Measurements from ENCODE around the gene HIVEP3. TPM values are rescaled to one million over a fixed set of nuclear protein-coding genes. Genes with fewer than 3 reads are reported as not detected.

Gene HIVEP3
- total RNA-seq, 1 experiment from 2014 or later: 1.1 TPM

- DNase-seq (ENCODE audit: low spot score): no peak
Observed at GRCh38 chr1:41485605-41486004, 433.1 kb downstream of the HIVEP3 start.

GRCh38 chr1:41484402-41485241 is 434.1 kb downstream of the HIVEP3 start, which contains the start of gene EDN2:
EDN2 (minus strand) TSS chr1:41484683; CDS start chr1:41484601, 82 bp downstream.
- peak; percentile 71 for DNase-seq (ENCODE audit: low spot score)

- no peak for DNase-seq (ENCODE audit: low spot score)
Observed at GRCh38 chr1:41483960-41484401, 434.7 kb downstream of the HIVEP3 start.

- DNase-seq (ENCODE audit: low spot score): no peak
Observed at GRCh38 chr1:41483001-41483850, 435.5 kb downstream of the HIVEP3 start.

- DNase-seq (ENCODE audit: low spot score): peak; percentile 42
Observed at GRCh38 chr1:41482001-41482765, 436.5 kb downstream of the HIVEP3 start.

GRCh38 chr1:41481109-41481775 is 437.5 kb downstream of the HIVEP3 start:
- no peak for DNase-seq (ENCODE audit: low spot score)

- no peak for DNase-seq (ENCODE audit: low spot score)
Observed at GRCh38 chr1:41480204-41481108, 438.3 kb downstream of the HIVEP3 start.

- DNase-seq (ENCODE audit: low spot score): no peak
Observed at GRCh38 chr1:41479808-41480160, 438.9 kb downstream of the HIVEP3 start.

GRCh38 chr1:41479000-41479807 is 439.5 kb downstream of the HIVEP3 start:
- DNase-seq (ENCODE audit: low spot score): no peak

- DNase-seq (ENCODE audit: low spot score): no peak
Observed at GRCh38 chr1:41478118-41478748, 440.5 kb downstream of the HIVEP3 start.

- no peak for DNase-seq (ENCODE audit: low spot score)
Observed at GRCh38 chr1:41476807-41477361, 441.8 kb downstream of the HIVEP3 start.

- no peak for DNase-seq (ENCODE audit: low spot score)
Observed at GRCh38 chr1:41475859-41476567, 442.7 kb downstream of the HIVEP3 start.

- no peak for DNase-seq (ENCODE audit: low spot score)
Observed at GRCh38 chr1:41475346-41475745, 443.4 kb downstream of the HIVEP3 start.

GRCh38 chr1:41474490-41475271 is 444.0 kb downstream of the HIVEP3 start:
- DNase-seq (ENCODE audit: low spot score): no peak

- DNase-seq (ENCODE audit: low spot score): no peak
Observed at GRCh38 chr1:41473738-41474362, 444.9 kb downstream of the HIVEP3 start.

GRCh38 chr1:41471658-41472057 is 447.1 kb downstream of the HIVEP3 start:
- no peak for DNase-seq (ENCODE audit: low spot score)

Data from HT-29 (cell line).